ENCODE results near the gene SON.
"Not testable (repeated sequence)": the region's sequence is repeated elsewhere in the genome, so short reads cannot be mapped to it uniquely, and the experiment has no call there.

Gene SON

GRCh38 chr21:33549848-33550771 lies 7.3 kb downstream of the SON start:
- DNase-seq = no peak

GRCh38 chr21:33550772-33551660 lies 8.2 kb downstream of the SON start:
- DNase-seq = no peak

- no peak for DNase-seq
Measured at GRCh38 chr21:33551664-33552063, 8.8 kb downstream of the SON start.

- DNase-seq = no peak
Measured at GRCh38 chr21:33552093-33552998, 9.5 kb downstream of the SON start.

GRCh38 chr21:33552999-33553598 lies 10.3 kb downstream of the SON start:
- no peak for DNase-seq

- no peak for DNase-seq
Measured at GRCh38 chr21:33554236-33554981, 11.6 kb downstream of the SON start.

- no peak for DNase-seq
Measured at GRCh38 chr21:33554982-33555344, 12.1 kb downstream of the SON start.

GRCh38 chr21:33557447-33557846 lies 14.6 kb downstream of the SON start:
- no peak for DNase-seq

GRCh38 chr21:33558777-33559421 lies 16.1 kb downstream of the SON start:
- DNase-seq = no peak

GRCh38 chr21:33559813-33560212 lies 17.0 kb downstream of the SON start:
- DNase-seq = no peak

GRCh38 chr21:33560965-33561364 lies 18.1 kb downstream of the SON start:
- no peak for DNase-seq

GRCh38 chr21:33561373-33561772 lies 18.5 kb downstream of the SON start:
- DNase-seq = no peak

GRCh38 chr21:33562389-33562788 lies 19.6 kb downstream of the SON start:
- no peak for DNase-seq

GRCh38 chr21:33566514-33566913 lies 23.7 kb downstream of the SON start:
- no peak for DNase-seq

- DNase-seq = no peak
Measured at GRCh38 chr21:33567914-33568313, 25.1 kb downstream of the SON start.

- DNase-seq = no peak
Measured at GRCh38 chr21:33568448-33568847, 25.6 kb downstream of the SON start.

GRCh38 chr21:33569991-33570390 lies 27.2 kb downstream of the SON start:
- no peak for DNase-seq

- DNase-seq = no peak
Measured at GRCh38 chr21:33572350-33572749, 29.5 kb downstream of the SON start.

- not testable (repeated sequence) for DNase-seq
Measured at GRCh38 chr21:33576741-33577141, 33.9 kb downstream of the SON start.

- DNase-seq = no peak
Measured at GRCh38 chr21:33578214-33578613, 35.4 kb downstream of the SON start.

- no peak for DNase-seq
Measured at GRCh38 chr21:33578959-33579542, 36.2 kb downstream of the SON start.

Measured in stimulated activated CD4-positive, alpha-beta T cell treated with anti-CD3 and anti-CD28 coated beads, Interleukin-12 subunit alpha, Interleukin-12 subunit beta, amount 100 ng/mL, for 4 hours (primary cell).